GM12891 (cell line): ENCODE data around the gene SEC31A.

Experiments
- POLR2A ChIP-seq: IDR thresholded peaks from 2 replicates; pipeline ENCODE4 v1.6.1; 2011; ENCODE audit warnings: low read depth, low read length, control low read depth
- POLR2AphosphoS5 ChIP-seq: IDR thresholded peaks from 2 replicates; pipeline ENCODE4 v1.6.1; 2011; ENCODE audit warnings: low read depth, low read length, control low read depth

DNA sequence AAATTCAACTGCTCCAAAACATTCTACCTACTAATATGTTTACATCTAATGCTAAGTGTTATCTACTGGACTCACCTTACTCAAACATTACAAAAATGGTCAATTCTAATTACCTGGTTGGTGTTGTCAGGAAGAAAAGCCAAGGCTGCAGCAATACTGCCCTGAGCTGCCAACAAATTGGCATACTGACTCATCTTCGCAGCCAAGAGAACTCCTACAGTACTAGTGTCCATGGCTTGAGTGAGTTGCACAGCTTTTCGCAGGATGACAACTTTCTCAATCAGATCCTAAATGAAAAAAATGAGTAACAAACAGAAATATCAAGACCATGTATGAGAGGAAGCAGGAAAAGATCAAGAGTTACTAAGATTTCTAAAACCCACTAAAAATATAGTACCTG is 39.6 kb downstream of the SEC31A start:
- TF ChIP-seq POLR2A, result no peak
- TF ChIP-seq POLR2AphosphoS5, result no peak
